DMS53 treated with DMSO at 0.1 percent for 48 hours (cell line): Measurements from ENCODE around the gene KPNA6.
A peak's percentile ranks its signal among the peaks of the same experiment; 100 is the strongest.
"Not testable (repeated sequence)": the region's sequence is repeated elsewhere in the genome, so short reads cannot be mapped to it uniquely, and the experiment has no call there.

Experiments
- DNase-seq: peaks from one replicate; lab custom pipeline; 2025; ENCODE audit not compliant: unreplicated experiment; lab: John Stamatoyannopoulos, UW

KPNA6 gene

DNA sequence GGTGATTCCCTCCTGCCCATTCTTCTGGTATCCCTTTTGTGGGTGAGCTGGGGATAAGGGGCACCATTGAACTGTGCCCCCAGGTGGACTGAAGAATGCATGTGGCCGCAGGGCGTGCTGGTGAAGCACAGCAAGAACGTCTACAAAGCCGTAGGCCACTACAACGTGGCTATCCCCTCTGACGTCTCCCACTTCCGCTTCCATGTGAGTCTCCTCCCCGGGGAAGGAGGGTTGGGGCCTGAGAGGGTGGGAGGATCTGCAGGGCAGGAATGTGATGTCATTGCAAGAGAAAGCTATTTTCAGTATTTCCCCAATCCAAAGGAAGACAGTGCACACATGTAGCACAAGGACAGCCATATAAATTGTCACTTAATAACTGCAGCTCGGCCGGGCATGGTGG, 7.5 kb upstream of the KPNA6 start:
- no peak for DNase-seq

DNA sequence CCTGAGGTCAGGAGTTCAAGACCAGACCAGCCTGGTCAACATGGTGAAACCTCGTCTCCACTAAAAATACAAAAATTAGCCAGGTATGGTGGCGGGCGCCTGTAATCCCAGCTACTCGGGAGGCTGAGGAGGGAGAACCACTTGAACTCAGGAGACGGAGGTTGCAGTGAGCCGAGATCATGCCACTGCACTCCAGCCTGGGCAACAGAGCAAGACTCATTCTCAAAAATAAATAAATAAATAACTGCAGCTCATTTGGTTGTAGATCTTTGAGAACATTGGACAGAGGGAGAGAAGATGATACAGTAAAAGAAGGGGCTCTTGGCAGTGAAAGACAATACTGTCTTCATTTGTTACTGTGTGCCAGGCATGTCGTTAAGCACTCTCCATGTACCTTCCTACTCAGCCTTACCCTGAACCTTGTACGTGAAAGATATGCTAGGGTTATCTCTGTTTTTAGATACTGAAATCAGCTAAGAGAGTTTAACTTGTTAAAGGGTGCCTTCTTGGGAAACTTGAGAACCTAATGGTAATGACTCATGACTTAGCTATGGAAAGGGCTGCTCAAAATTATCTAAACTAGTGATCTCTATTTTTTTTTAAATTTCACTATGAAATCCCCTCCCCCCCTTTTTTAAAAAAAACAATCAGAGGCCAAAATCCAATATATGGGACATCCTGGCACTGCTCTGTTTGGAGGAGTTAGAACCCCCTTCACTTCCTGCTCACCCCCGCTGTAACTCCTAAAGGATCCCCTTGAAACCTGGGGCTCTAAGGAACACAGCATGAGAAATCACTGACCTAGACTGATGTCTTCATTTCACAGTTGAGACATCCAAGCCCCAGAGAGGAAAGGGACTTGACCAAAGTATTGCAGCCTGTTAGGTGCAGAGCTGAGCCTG, 6.8 kb upstream of the KPNA6 start:
- DNase-seq, result no peak

DNA sequence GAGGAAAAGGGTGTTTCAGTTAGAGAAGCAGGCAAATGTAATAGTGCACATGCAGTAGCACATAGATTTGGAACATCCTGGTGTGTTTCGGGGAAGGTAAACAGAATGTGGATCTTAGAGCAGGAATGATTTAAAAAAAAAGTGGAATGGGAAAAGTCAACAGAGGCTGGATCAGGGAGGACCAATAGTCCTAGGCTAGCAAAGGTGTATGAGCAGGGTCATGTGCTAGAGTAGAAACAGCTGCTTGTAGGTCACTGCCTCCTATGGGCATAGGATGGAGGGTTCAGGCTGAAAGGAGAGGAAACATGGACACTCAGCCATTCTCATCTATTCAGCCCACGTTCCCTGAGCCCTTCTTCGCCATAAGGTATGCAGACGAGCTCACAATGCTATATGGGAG, 3.7 kb upstream of the KPNA6 start:
- peak; percentile 23 for DNase-seq

DNA sequence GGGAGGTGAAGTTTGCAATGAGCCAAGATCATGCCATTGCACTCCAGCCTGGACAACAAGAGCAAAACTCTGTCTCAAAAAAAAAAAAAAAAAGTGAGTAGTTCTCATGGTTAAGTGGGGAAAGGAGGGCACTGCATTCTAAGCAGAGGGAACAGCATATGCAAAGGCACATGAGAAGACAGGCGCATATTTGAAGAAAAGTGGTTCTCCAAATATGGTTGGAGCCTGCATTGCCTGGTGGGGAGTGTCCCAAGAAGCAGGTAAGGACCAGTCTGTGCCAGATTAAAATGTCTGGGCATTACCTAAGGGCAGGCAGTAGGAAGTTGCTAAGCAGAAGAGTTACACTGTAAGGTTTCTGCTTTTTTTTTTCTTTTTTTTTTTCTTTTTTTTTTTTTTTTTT, 2.5 kb upstream of the KPNA6 start:
- DNase-seq, result no peak

DNA sequence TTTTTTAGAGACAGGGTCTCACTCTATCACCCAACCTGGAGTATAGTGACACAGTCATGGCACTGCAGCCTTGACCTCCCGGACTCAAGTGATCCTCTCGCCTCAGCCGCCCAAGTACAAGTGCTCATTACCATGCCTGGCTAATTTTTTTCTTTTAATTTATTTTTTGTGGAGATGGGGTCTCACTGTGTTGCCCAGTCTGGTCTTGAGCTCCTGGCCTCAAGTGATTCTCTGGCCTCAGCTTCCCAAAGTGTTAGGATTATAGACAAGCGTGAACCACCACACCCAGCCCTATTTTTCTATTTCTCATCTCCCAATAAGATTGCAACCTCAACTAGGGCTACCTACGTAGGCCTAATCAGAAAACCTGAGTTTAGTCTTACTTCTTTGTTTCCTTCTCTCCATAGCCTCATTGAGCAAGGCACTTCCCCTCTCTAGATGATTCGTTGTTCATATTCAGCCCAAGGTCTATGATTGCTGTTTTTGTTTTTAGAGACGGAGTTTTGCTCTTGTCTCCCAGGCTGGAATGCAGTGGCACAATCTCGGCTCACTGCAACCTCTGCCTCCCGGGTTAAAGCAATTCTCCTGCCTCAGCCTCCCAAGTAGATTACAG, 1.1 kb upstream of the KPNA6 start:
- DNase-seq, result no peak

DNA sequence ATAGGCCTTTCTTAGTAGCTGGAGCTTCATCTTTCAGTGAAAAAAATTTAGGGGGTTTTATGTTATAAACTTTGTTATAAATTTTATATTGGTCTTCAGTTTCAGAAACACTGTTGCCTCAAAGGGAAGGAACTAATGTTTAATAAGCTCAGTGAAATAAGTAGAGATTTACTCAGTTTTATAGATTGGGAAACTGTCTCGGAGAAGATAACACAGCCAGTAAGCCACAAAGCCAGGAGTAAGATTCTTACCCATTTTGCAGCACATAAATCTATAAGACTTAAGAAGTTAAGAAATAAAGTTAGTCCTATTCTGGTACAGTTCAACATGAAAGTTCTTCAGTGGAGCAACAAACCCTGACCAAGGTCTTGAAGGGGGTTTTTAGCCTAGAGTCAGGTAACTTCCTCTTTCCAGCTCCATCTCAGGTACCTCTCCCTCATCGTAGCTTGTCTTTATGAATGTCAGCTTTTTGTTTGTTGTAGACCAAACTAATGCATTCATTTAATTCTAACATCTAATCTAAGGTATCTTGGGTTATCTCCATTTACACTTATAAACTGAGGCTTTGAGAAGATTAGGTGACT, 3.3 kb downstream of the KPNA6 start:
- DNase-seq, result no peak

DNA sequence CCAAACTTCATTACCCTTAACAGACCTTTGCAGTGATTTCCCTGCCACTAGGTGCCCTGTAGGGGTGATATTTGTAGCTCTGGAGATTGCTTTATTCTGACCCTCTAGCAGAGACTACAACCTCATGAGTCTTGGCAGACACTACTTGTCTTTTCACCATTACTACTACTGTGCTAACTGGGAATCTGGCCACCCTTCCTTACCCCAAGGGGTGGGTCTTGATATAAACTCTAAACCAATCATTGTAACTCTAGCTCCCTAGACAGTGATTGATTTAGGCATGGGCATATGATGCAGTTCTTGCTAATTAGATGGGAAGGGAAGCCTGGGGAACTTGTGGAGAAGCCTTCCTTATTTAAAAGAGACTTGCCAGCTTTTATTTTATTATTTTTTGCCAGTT, 3.9 kb downstream of the KPNA6 start:
- no peak for DNase-seq

DNA sequence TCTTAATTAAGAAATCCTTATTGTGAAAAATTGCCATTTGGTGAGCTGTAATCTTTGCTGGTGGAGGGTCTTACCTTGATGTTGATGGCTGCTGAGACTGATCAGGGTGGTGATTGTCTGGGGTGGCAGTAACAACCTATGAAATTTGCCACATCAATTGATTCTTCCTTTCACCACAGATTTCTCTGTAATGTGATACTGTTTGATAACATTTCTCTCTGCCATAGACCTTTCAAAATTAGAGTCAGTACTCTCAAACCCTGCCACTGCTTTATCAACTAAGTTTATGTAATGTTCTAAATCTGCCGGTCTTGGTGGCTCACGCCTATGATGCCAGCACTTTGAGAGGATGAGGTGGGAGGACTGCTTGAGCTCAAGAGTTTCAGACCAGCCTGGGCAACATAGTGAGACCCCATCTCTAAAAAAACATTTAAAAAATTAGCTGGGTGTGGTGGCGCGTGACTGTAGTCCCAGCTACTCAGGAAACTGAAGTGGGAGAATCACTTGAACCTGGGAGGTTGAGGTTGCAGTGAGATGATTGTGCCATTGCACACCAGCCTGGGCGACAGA, 5.0 kb downstream of the KPNA6 start:
- DNase-seq, result no peak

DNA sequence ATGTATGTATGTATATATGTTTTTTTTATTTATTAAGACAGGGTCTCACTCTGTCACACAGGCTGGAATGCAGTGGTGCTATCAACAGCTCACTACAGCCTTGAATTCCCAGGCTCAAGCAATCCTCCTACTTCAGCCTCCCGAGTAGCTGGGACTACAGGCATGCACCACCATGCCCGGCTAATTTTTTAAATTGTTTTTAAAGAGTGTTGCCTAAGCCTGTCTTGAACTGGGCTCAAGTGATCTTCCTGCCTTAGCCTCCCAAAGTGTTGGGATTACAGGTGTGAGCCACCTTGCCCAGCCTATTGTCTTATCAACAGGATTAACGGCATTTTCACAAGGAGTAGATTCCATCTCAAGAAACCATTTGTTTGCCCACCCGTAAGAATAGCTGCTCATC, 5.6 kb downstream of the KPNA6 start:
- DNase-seq, result not testable (repeated sequence)

DNA sequence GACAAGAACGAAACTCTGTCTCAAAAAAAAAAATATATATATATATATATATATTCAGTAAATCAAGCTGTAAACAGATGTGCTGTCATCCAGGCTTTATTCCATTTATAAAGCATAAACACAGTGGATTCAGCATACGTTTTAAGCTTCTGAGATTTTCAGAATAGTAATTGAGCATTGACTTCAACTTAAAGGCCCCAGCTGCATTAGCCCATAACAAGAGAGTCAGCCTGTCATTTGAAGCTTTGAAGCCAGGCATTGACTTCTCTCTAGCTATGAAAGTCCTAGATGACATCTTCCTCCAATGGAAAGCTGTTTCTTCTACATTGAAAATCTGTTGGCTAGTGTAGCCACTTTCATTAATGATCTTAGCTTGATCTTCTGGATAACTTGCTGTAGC, 6.6 kb downstream of the KPNA6 start:
- DNase-seq, result no peak

DNA sequence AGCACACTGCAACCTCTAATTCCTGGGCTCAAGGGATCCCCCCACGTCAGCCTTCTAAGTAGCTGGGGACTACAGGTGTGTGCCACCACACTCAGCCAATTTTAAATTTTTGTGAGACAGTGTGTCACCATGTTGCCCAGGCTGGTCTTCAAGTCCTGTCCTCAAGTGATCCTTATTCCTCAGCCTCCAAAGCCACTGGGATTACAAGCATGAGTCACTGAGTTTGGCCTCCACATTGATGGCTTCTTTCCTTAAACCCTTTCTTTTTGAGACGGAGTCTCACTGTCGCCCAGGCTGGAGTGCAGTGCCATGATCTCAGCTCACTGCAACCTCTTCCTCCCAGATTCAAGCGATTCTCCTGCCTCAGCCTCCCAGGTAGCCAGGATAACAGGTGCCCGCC, 7.6 kb downstream of the KPNA6 start:
- DNase-seq, result no peak

DNA sequence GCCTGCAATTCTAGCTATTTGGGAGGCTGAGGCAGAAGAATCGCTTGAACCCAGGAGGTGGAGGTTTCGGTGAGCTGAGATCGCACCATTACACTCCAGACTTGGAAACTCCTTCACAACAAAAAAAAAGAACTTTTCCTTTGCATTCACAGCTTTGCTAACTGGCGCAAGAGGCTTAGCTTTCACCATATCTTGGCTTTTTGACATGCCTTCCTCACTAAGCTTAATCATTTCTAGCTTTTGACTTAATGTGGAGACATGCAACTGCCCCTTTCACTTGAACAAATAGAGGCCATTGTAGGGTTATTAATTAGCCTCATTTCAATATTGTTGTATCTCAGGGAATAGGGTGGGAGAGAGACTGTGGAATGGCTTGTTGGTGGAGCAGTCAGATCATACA, 8.7 kb downstream of the KPNA6 start:
- no peak for DNase-seq

DNA sequence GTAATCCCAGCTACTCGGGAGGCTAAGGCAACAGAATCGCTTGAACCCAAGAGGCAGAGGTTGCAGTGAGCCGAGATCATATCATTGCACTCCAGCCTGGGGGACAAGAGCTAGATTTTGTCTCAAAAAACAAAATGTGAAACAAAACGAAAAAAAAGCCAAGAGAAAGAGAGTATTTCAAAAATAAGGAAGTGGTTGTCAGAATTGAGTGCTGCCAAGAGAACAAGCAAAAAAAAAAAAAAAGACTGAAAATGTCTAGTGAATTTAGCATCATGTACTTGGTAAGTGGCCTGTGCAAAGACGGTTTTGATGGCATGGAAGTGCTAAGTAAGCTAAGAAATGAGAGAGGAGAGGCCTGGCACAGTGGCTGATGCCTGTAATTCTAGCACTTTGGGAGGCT, 14.3 kb downstream of the KPNA6 start:
- DNase-seq, result no peak

DNA sequence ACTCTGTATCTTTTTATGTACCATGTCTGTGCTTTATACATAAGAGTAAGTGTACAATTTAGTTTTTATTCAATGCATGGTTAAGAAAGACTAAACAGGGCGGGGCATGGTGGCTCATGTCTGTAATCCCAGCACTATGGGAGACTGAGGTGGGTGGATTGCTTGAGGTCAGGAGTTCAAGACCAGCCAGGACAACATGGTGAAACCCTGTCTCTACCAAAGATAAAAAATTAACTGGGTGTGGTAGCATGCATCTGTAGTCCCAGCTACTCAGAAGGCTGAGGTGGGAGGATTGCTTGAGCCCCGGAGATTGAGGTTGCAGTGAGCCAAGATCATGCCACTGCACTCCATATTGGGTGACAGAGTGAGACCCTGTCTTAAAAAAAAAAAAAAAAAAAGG, 15.5 kb downstream of the KPNA6 start:
- DNase-seq, result not testable (repeated sequence)

DNA sequence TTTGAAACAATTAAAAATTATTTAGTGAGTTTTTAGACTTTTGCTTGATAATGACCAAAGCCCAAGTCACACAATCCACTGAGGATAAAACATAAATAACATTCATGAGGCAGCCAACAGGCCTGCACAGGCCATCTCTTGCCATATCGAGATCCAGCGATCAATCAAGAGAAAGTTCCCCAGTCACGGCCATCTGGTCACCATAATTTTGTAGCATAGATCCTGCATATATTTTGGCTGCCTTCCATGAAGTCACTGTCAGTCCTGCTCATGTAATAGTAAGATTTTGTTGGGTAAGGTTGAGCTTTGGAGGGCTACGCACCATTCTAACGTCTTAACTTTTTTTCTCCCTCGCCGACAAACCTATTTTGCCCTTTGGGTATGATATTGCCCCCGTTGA, 17.5 kb downstream of the KPNA6 start:
- no peak for DNase-seq

DNA sequence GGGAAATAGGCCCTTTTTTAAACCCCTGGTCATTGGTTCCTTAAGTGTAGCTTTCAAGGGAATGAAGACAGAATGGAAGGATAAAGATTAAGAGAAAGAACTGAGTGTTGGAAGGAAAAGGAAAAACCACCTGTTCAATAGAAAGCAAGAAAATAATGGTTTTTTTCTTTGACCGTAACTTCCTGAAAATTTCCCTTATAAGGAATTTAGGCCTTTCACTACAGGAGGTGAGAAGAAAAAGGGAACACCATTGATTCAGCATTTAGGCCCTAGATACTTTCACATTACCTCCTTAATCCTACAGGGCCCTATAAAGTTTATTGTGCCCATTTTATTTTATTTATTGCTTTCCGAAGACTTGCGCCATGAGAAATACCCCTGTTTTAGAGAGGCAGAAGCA, 18.9 kb downstream of the KPNA6 start:
- DNase-seq, result no peak

DNA sequence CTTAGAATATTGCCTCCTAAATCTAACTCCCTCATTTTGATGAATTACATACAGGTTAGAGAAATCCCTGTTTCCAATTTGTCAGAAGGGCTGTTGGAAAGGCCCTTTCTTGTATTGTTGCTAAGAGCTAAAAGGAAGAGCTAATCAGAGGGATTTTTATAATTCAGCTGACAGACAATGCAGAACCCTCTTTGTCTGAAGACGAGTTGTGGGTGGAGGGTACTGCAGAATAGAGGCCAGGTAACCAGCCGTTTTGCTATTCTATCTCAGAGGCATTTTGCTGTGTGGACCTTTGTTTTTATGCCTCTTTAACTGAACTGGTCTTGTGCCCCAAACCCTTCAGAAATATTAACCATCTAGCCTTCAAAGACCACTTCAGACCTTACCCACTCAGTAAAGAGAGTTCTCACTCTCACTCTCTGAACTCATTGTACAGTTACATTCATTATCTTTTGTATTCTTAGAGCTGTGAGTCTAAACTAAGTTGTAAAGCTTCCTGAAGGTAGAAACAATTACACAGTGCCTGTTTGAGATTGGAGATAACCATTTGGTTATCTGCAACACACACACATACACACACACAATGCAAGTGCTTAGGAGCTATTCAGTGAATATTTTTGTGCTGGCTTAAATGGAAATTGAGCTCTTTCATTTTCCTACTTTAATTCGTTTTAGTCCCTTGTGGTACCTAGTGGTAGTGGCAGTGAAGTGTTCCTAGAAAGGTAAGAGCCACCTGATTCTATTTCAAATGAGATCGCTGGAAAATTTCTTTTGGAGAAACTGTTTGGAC, 19.7 kb downstream of the KPNA6 start:
- no peak for DNase-seq

DNA sequence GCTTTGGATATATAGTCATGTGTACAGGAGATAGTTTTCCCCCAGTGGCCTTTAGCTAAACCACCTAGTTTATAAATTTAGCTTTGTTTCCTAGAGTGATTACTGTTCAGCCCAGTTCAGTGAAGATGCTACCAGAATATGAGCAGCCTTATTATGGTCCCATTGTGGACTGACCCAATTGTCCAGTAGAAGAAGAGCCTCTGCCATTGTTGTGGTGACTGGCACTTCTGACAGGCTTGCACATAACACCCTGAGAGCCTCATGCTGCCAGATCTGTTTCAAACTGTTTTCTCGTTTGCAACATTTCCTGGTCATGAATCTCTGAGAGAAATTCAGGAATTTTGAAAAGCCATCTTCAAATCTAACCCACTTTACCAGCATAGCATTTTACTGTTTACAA, 20.6 kb downstream of the KPNA6 start:
- DNase-seq, result no peak

DNA sequence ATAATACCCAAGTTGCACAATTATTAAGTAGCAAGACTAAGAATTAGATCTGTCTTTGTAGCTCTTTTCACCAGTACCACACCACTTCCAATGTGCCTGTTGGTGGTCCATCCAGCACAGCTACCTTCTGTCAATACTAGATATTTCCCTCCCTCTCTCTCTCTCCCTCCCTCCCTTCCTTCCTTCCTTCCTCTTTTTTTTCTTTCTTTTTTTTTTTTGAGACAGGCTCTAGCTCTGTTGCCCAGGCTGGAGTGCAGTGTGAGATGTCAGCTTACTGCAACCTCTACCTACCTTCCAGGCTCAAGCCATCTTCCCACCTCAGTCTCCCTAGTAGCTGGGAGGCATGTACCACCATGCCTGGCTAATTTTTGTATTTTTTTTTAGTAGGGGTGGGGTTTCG, 21.1 kb downstream of the KPNA6 start:
- no peak for DNase-seq

DNA sequence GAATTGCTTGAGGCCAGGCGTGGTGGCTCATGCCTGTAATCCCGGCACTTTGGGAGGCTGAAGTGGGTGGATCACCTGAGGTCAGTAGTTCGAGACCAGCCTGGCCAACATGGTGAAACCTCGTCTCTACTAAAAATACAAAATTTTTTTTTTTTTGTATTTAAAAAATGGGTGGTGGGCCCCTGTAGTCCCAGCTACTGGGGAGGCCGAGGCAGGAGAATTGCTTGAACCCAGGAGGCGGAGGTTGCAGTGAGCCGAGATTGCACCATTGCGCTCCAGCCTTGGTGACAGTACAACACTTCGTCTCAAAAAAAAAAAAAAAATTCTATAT, 26.1 kb downstream of the KPNA6 start:
- DNase-seq, result not testable (repeated sequence)

DNA sequence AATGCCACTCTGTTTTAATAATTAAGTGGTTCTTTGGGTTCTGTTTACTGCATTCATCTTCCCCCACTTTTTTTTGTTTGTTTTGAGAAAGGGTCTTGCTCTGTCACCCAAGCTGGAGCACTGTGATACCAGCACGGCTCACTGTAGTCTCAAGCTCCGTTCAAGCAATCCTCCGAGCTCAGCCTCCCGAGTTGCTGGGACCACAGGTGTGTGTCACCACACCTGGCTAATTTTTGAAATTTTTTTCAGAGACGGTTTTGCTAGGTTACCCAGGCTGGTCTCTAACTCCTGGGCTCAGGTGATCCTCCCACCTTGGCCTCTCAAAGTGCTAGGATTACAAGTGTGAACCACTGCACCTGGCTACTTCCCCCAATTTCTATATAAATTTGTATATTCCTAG, 29.3 kb downstream of the KPNA6 start:
- no peak for DNase-seq
